Breast epithelium (tissue), 4 donors: ENCODE results near the gene POLA2. TPM values are rescaled to one million over a fixed set of nuclear protein-coding genes. Genes with fewer than 3 reads are reported as not detected.

Experiments
- DNase-seq, 2 donors: peaks; one replicate each; pipeline ENCODE4 v3.0.0-alpha.2; 2019; ENCODE audit warnings: low spot score in 2 of 2
- H3K27ac ChIP-seq, 2 donors: fragments of 200-600 bp; sonication (generic) in 1 of 2; one replicate each; pipeline ENCODE4 v1.5.1; 2016 to 2019; ENCODE audit warnings: mild to moderate bottlenecking in 1 of 2
- H3K27me3 ChIP-seq, 2 donors: fragments of 200-600 bp; sonication (generic) in 1 of 2; one replicate each; pipeline versions ENCODE4 v1.5.1 to v1.6.0; 2017 to 2019; ENCODE audit warnings: control low read depth in 1 of 2, mild to moderate bottlenecking in 1 of 2
- H3K36me3 ChIP-seq: fragments of 200-600 bp; one replicate; pipeline ENCODE4 v1.5.1; 2019
- H3K4me1 ChIP-seq, 2 donors: fragments of 200-600 bp; sonication (generic); one replicate each; pipeline ENCODE4 v1.5.1; 2016 to 2019; ENCODE audit warnings: control low read depth in 1 of 2
- H3K4me3 ChIP-seq, 3 donors: fragments of 200-600 bp; sonication (generic); 1 replicate in 2 of 3; 2 replicates in 1 of 3; pipeline ENCODE4 v1.5.1; 2016 to 2019; ENCODE audit warnings: mild to moderate bottlenecking in 3 of 3, moderate library complexity in 2 of 3
- H3K9me3 ChIP-seq, 2 donors: fragments of 200-600 bp; sonication (generic) in 1 of 2; one replicate each; pipeline ENCODE4 v1.5.1; 2016 to 2019; ENCODE audit warnings: control low read depth in 1 of 2
- CTCF ChIP-seq, 3 donors: fragments of 450-650 bp; IDR thresholded peaks; one replicate each; pipeline ENCODE4 v1.5.1; 2016 to 2017; ENCODE audit warnings: antibody characterized with exemption in 3 of 3, mild to moderate bottlenecking in 3 of 3, moderate library complexity in 3 of 3
- POLR2A ChIP-seq: fragments of 450-650 bp; IDR thresholded peaks from one replicate; pipeline ENCODE4 v1.6.1; 2016; ENCODE audit warnings: antibody characterized with exemption, mild to moderate bottlenecking, moderate library complexity
- POLR2AphosphoS5 ChIP-seq, 3 donors: sonication (generic); formaldehyde crosslinking; IDR thresholded peaks; one replicate each; pipeline ENCODE4 v1.6.1; 2017; ENCODE audit warnings: antibody characterized with exemption in 3 of 3
- intact Hi-C: fragments of 100-400 bp; cut with DNase I; formaldehyde crosslinking; loops from one replicate; pipeline ENCODE4 v1.15.1; 2023; ENCODE audit warnings: low total_unique reads
- total RNA-seq, 3 donors: library from RNA; depleted of rRNA; stranded (reverse); fragments of >200 nt; gene quantifications; one replicate each; pipeline ENCODE4 v1.1.0, GENCODE V29; 2016

POLA2 gene
- total RNA-seq, 3 donors from 2014 or later, result 6.4 to 17.9 (median 13.8) TPM

GRCh38 chr11:65293909-65294381, 32.2 kb downstream of the POLA2 start:
- Histone ChIP-seq H3K36me3 (no peaks in the 10 kb centered on the region), H3K9me3 (no peaks in the 10 kb centered on the region), H3K4me1 (peaks cover 5 to 10% of the 10 kb centered on the region in 2 donors), H3K27me3 (no peaks in the 10 kb centered on the region), H3K27ac (peak overlapping the region in 1 of 2 donors; percentile 2), H3K4me3 (no peak overlapping the region)
- TF ChIP-seq CTCF (IDR thresholded peaks at IDR 0.05) (no peak), POLR2AphosphoS5 (IDR thresholded peaks at IDR 0.05) (no peak), POLR2A (no peak)
- DNase-seq, result no peak
- intact Hi-C loops, result no loop called here

DNA sequence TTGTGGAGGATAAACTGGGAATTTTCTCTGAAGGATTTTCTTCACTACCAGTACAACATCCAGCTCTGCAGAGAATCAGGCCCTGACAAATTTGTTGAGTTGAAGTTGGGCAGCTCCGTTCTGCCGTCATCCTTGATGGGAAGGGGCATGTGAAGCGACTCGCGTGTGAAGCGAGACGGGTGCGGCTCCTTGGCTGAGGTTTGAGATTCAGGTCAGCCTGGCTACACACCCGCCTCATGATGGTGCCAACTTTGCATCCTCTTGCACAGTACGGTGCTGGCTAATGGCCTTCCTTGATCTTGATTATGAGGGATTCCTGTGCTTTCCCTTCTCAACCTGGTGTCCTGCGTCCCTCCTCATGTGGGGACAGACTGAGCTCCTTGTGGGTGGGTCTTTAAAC, 33.2 kb downstream of the POLA2 start:
- Histone ChIP-seq H3K4me3 (no peak overlapping the region), H3K36me3 (no peaks in the 10 kb centered on the region), H3K9me3 (no peaks in the 10 kb centered on the region), H3K4me1 (peaks cover 5 to 10% of the 10 kb centered on the region in 2 donors), H3K27ac (no peak overlapping the region), H3K27me3 (no peaks in the 10 kb centered on the region)
- DNase-seq, result no peak
- intact Hi-C loops, result no loop called here
- no peak for TF ChIP-seq POLR2AphosphoS5 (IDR thresholded peaks at IDR 0.05)
- no peak for TF ChIP-seq CTCF (IDR thresholded peaks at IDR 0.05)
- no peak for TF ChIP-seq POLR2A

GRCh38 chr11:65295571-65296341, 34.0 kb downstream of the POLA2 start:
- Histone ChIP-seq H3K4me1 (peaks cover 5 to 10% of the 10 kb centered on the region in 2 donors), H3K27ac (peak overlapping the region in 1 of 2 donors; percentile 61), H3K36me3 (no peaks in the 10 kb centered on the region), H3K27me3 (no peaks in the 10 kb centered on the region), H3K9me3 (no peaks in the 10 kb centered on the region), H3K4me3 (no peak overlapping the region)
- no peak for TF ChIP-seq CTCF (IDR thresholded peaks at IDR 0.05)
- no peak for TF ChIP-seq POLR2A
- TF ChIP-seq POLR2AphosphoS5 (IDR thresholded peaks at IDR 0.05), result no peak
- intact Hi-C loops, result no loop called here
- no peak for DNase-seq

DNA sequence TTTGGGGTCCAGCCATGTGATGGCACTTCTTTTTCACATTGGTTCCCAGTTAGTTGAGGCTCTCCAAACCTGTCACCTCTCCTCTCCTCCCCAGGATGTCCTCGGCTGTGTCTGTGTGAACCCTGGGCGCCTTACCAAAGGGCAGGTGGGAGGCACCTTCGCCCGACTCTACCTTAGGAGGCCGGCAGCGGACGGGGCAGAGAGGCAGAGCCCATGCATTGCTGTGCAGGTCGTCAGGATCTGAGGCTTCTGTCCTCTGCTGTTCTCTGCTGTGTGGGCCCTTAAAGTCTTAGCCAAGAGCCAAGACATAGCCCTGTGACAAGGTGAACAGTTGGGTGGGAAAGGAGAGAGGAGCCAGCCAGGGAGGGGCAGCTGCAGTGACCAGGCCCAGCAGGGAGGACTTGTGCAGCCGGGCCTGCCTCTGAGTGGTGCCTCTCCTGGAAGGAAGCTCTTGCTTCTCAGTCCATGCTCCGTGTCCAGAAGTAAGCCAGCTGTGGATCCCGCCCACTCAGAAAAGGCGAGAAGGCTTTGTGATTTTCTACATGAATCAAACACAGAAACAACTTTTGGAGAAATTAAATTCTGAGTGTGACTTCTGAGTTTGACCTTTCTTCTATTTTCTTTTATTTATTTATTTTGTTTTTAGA, 35.4 kb downstream of the POLA2 start:
- H3K4me1 ChIP-seq, result peaks cover 0 to 5% of the 10 kb centered on the region in 2 donors
- no peaks in the 10 kb centered on the region for H3K36me3 ChIP-seq
- no peak for DNase-seq
- peak overlapping the region in 1 of 2 donors; percentile 85 for H3K27ac ChIP-seq
- intact Hi-C loops, result no loop called here
- no peak for TF ChIP-seq CTCF (IDR thresholded peaks at IDR 0.05)
- no peak for TF ChIP-seq POLR2AphosphoS5 (IDR thresholded peaks at IDR 0.05)
- no peak for TF ChIP-seq POLR2A
- H3K4me3 ChIP-seq, result no peak overlapping the region
- no peaks in the 10 kb centered on the region for H3K9me3 ChIP-seq
- H3K27me3 ChIP-seq, result no peaks in the 10 kb centered on the region

DNA sequence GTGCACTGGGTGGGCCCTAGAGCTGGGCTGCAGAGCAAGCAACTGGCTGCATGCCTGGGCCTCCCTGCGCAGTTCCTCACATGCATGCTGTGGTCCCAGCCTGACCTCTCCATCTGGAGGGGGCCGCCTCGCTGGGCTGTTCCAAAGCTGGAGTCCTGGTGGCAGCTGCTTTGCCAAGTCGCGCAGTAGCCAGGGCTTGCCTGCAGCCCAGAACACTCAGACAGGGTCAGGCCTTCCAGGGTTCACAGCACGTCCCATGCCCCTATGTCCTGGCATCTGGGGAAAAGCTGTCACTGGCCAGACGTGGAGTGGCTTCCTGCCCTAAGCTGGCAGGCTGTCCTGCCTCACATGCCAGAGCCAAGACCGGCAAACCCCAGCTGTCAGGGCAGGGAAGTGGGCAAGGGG, 36.4 kb downstream of the POLA2 start:
- H3K36me3 ChIP-seq, result no peaks in the 10 kb centered on the region
- DNase-seq, result no peak
- intact Hi-C loops, result no loop called here
- H3K4me3 ChIP-seq, result no peak overlapping the region
- no peaks in the 10 kb centered on the region for H3K4me1 ChIP-seq
- no peaks in the 10 kb centered on the region for H3K27me3 ChIP-seq
- TF ChIP-seq POLR2A (no peak), CTCF (IDR thresholded peaks at IDR 0.05) (no peak), POLR2AphosphoS5 (IDR thresholded peaks at IDR 0.05) (peak in 1 of 3 donors; percentile 20)
- H3K27ac ChIP-seq, result peak overlapping the region; percentile 36 to 85
- no peaks in the 10 kb centered on the region for H3K9me3 ChIP-seq
